Right atrium auricular region (tissue), 2 donors: ENCODE data around the gene SLC27A3. TPM values are rescaled to one million over a fixed set of nuclear protein-coding genes. Genes with fewer than 3 reads are reported as not detected.

Experiments used
- DNase-seq: peaks from one replicate; pipeline ENCODE4 v3.0.0-alpha.2; 2019; ENCODE audit warnings: low spot score
- H3K27ac ChIP-seq, 2 donors: fragments of 200-600 bp; sonication (generic); 1 replicate in 1 of 2; 2 replicates in 1 of 2; pipeline ENCODE4 v1.5.1; 2016 to 2019
- H3K27me3 ChIP-seq, 2 donors: fragments of 200-600 bp; sonication (generic); one replicate each; pipeline versions ENCODE4 v1.5.1 to v1.6.0; 2017 to 2019
- H3K36me3 ChIP-seq: fragments of 200-600 bp; sonication (generic); one replicate; pipeline ENCODE4 v1.5.1; 2016
- H3K4me1 ChIP-seq, 2 donors: fragments of 200-600 bp; sonication (generic); one replicate each; pipeline versions ENCODE4 v1.5.1 to v1.6.0; 2017 to 2019
- H3K4me3 ChIP-seq, 2 donors: fragments of 200-600 bp; sonication (generic); 1 replicate in 1 of 2; 2 replicates in 1 of 2; pipeline ENCODE4 v1.5.1; 2017 to 2019; ENCODE audit warnings: mild to moderate bottlenecking in 1 of 2, moderate library complexity in 1 of 2
- H3K9me3 ChIP-seq, 2 donors: fragments of 200-600 bp; sonication (generic); one replicate each; pipeline ENCODE4 v1.5.1; 2019
- total RNA-seq, 2 donors: library from RNA; depleted of rRNA; stranded (reverse); fragments of >200 nt; gene quantifications; one replicate each; pipeline ENCODE4 v1.1.0, GENCODE V29; 2016
- TF ChIP-seq, protein P1 (sequence below), 2 donors: fragments of 200-600 bp; sonication (generic); IDR thresholded peaks; one replicate each; pipeline ENCODE4 v1.5.1; 2019; ENCODE audit warnings: antibody characterized with exemption in 2 of 2

SLC27A3 gene, protein sequence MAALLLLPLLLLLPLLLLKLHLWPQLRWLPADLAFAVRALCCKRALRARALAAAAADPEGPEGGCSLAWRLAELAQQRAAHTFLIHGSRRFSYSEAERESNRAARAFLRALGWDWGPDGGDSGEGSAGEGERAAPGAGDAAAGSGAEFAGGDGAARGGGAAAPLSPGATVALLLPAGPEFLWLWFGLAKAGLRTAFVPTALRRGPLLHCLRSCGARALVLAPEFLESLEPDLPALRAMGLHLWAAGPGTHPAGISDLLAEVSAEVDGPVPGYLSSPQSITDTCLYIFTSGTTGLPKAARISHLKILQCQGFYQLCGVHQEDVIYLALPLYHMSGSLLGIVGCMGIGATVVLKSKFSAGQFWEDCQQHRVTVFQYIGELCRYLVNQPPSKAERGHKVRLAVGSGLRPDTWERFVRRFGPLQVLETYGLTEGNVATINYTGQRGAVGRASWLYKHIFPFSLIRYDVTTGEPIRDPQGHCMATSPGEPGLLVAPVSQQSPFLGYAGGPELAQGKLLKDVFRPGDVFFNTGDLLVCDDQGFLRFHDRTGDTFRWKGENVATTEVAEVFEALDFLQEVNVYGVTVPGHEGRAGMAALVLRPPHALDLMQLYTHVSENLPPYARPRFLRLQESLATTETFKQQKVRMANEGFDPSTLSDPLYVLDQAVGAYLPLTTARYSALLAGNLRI
- total RNA-seq, result 10 to 100 TPM in 1 of 2 donors, 1 to 10 TPM in 1; 9.9 to 20.1 TPM

DNA sequence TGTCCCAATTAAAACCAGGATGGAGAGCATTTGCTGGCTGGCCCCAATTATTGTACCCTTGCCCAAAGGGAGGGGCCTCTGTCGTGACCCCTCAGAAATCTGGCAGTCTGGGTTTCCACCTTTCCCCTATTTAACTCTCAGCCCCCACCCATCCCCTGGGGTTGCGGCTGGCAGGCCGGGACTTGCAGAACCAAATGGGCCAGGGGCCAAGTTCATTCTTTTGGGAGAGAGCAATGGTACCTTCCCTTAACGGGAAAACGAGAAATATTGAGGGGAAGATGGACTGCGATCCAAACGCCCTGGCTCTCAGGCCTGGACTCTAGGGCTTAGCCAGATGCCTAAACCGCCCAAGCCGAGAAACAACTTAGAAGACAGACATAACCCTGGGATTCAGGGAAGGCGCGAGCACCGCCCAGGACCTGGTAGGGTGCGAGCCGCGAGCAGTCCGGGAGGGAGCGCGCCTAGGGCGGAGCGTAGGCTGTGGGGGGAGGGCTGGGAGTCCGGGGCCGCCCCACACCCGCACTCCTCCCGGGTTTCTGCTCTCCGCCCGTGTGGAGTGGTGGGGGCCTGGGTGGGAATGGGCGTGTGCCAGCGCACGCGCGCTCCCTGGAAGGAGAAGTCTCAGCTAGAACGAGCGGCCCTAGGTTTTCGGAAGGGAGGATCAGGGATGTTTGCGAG lies at the start of gene SLC27A3:
SLC27A3 (plus strand) TSS at position 628 of the 678 bp plus-strand sequence. CDS start 91 bp downstream, outside the sequence.
- TF ChIP-seq, protein P1, sequence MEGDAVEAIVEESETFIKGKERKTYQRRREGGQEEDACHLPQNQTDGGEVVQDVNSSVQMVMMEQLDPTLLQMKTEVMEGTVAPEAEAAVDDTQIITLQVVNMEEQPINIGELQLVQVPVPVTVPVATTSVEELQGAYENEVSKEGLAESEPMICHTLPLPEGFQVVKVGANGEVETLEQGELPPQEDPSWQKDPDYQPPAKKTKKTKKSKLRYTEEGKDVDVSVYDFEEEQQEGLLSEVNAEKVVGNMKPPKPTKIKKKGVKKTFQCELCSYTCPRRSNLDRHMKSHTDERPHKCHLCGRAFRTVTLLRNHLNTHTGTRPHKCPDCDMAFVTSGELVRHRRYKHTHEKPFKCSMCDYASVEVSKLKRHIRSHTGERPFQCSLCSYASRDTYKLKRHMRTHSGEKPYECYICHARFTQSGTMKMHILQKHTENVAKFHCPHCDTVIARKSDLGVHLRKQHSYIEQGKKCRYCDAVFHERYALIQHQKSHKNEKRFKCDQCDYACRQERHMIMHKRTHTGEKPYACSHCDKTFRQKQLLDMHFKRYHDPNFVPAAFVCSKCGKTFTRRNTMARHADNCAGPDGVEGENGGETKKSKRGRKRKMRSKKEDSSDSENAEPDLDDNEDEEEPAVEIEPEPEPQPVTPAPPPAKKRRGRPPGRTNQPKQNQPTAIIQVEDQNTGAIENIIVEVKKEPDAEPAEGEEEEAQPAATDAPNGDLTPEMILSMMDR (IDR thresholded peaks at IDR 0.05), result no peak
- DNase-seq, result peak; percentile 83
- Histone ChIP-seq H3K36me3 (peaks cover 27% of the 10 kb centered on the region), H3K27me3 (no peaks in the 10 kb centered on the region), H3K4me1 (peaks cover 0 to 94% of the 10 kb centered on the region in 2 donors), H3K4me3 (peak within 1 kb of the TSS; percentile 56 to 67), H3K27ac (peak within 1 kb of the TSS; percentile 81 to 82), H3K9me3 (no peaks in the 10 kb centered on the region)

DNA sequence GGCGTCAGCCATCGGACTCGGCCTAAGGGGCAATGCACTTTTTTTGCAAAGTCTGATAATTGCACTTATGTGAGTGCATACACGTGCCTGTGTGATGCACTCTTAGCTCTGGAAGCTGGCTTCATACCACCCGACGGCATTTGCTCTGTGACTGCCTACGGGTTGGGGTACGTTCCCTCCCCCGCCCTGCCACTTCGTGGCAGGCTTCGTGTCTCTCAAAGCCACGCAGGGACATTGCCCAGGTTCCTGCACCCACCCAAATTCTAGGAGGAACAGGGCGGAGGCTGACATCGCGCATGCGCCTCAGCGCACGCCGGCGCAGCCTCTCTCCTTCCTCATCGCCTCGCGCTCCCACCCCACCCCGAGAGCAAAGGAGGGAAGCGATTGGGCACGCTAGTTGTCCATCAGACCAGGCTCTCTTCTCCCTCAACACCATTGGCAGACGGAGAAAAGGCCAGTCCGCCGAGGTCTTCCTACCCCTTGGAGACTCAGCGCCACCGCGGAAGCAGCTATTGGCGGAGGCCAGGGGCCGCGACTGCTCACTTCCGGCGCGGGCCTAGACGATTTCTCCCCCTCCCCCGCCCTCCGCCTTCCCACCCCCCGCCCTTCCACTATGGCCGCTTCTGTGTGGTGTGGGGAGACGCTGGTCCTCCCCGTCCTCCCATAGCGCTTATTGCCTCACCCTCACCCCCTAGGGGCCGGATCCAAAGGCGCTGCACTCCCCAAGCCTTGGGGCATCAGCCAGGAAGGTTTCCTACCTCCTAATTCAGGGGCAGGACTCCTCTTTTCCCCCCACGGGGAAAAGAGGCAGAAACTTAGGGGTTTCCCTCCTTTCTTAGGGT lies 47.5 kb upstream of the SLC27A3 start, which contains the start of gene INTS3:
INTS3 (plus strand) TSS at position 588 of the 842 bp plus-strand sequence. CDS start 585 bp downstream, outside the sequence.
- TF ChIP-seq, protein P1 (IDR thresholded peaks at IDR 0.05), result no peak

DNA sequence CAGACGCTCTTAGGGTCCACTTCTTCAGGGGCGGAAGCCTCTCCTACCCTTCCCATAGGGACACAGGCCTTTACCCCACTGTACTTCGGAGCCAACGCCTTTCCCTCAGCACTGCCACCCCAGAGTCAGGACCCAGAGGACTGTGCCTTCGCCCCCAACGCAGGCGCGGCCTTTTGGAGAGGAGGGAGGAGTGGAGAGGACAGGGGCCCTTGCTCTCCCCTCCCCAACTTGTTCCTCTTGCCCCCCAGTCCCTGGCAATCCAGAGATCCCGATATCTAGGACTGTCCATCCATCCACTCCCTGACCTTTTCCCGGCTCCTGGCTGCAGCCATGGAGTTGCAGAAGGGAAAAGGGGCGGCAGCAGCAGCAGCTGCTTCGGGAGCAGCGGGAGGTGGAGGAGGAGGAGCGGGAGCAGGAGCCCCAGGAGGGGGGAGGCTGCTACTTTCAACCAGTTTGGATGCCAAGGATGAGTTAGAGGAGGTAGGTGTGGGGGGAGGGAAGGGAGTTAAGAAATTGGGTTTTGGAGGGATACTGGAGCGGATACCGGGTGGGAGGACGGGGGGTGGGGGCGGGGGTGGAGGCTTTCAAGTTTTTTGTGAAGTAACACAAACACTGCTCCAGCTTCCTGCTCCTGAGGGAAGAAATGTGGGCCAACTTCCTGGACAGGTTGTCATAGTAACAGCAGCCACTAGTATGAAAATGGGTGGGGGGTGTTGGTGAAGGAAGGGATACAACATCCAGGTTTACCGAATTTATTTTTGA lies 46.7 kb upstream of the SLC27A3 start:
- H3K4me3 ChIP-seq, result peak overlapping the region; percentile 76 to 78
- DNase-seq, result peak; percentile 60
- TF ChIP-seq, protein P1 (IDR thresholded peaks at IDR 0.05), result no peak
- peak overlapping the region; percentile 97 to 99 for H3K27ac ChIP-seq
- peaks cover 0 to 23% of the 10 kb centered on the region in 2 donors for H3K4me1 ChIP-seq
- no peaks in the 10 kb centered on the region for H3K36me3 ChIP-seq
- no peaks in the 10 kb centered on the region for H3K27me3 ChIP-seq
- no peaks in the 10 kb centered on the region for H3K9me3 ChIP-seq

More for the DNA sequence above, 47.5 kb upstream of the SLC27A3 start, which contains the start of gene INTS3:
- peak; percentile 100 for DNase-seq
- Histone ChIP-seq H3K27me3 (no peaks in the 10 kb centered on the region), H3K27ac (peak within 1 kb of the TSS; percentile 97 to 99), H3K36me3 (no peaks in the 10 kb centered on the region), H3K4me1 (peaks cover 0 to 23% of the 10 kb centered on the region in 2 donors), H3K9me3 (no peaks in the 10 kb centered on the region), H3K4me3 (peak within 1 kb of the TSS; percentile 76 to 78)

DNA sequence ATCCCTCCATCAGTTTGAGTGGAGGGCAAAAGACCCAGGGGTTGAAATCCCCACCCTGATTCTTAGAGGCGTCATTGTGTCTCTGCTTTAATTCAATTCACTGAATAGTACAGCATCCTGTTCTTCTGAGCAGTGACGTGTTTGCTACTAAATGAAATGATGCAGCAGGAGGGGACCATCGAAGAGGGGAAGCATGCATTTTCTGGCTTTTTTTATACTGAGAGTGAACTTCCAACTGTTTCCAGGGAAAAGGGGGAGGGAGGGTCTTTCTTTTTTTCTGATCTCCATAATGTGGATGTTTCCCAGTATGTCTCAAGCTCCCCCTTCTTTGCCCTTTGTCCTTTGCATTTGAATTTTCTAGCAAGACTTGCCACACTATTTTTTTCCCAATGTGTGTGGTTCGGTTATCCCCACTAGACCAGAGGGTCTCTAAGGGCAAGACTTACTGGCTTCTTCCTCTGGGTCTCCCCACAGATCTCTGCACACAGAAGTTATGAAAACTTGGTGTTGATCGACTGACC lies 44.7 kb upstream of the SLC27A3 start:
- Histone ChIP-seq H3K4me3 (no peak overlapping the region), H3K27me3 (no peaks in the 10 kb centered on the region), H3K4me1 (peaks cover 0 to 32% of the 10 kb centered on the region in 2 donors), H3K9me3 (no peaks in the 10 kb centered on the region), H3K27ac (peak overlapping the region; percentile 27 to 99), H3K36me3 (no peaks in the 10 kb centered on the region)
- TF ChIP-seq, protein P1 (IDR thresholded peaks at IDR 0.05), result no peak
- no peak for DNase-seq
